PC-3 (cell line): Measurements from ENCODE around the gene PRLH.

Experiments
- EZH2 ChIP-seq: fragments of 300-600 bp; sonication (generic); IDR thresholded peaks from one replicate; pipeline ENCODE4 v1.6.1; 2017; ENCODE audit warnings: antibody characterized with exemption, mild to moderate bottlenecking, low read length; ENCODE audit not compliant: unreplicated experiment
- EZH2phosphoT487 ChIP-seq: fragments of 300-600 bp; sonication (generic); IDR thresholded peaks from 2 replicates; pipeline ENCODE4 v1.6.1; 2018; ENCODE audit warnings: mild to moderate bottlenecking, antibody characterized with exemption, low read length, borderline replicate concordance
- TF ChIP-seq, protein P1 (sequence below): fragments of 300-600 bp; sonication (generic); conservative IDR thresholded peaks from 2 replicates; pipeline ENCODE4 v1.5.1; 2017; ENCODE audit warnings: antibody characterized with exemption, low read depth, mild to moderate bottlenecking, low read length

- TF ChIP-seq, protein P1, sequence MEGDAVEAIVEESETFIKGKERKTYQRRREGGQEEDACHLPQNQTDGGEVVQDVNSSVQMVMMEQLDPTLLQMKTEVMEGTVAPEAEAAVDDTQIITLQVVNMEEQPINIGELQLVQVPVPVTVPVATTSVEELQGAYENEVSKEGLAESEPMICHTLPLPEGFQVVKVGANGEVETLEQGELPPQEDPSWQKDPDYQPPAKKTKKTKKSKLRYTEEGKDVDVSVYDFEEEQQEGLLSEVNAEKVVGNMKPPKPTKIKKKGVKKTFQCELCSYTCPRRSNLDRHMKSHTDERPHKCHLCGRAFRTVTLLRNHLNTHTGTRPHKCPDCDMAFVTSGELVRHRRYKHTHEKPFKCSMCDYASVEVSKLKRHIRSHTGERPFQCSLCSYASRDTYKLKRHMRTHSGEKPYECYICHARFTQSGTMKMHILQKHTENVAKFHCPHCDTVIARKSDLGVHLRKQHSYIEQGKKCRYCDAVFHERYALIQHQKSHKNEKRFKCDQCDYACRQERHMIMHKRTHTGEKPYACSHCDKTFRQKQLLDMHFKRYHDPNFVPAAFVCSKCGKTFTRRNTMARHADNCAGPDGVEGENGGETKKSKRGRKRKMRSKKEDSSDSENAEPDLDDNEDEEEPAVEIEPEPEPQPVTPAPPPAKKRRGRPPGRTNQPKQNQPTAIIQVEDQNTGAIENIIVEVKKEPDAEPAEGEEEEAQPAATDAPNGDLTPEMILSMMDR = no peak
- TF ChIP-seq EZH2 = no peak
- no peak for TF ChIP-seq EZH2phosphoT487
Observed at GRCh38 chr2:237527766-237528165, 38.6 kb upstream of the PRLH start.
